Mesenchymal stem cell (in vitro differentiated cells and primary cell): Measurements from ENCODE around the gene TSPAN32.

Source experiments
- DNase-seq: peaks from one replicate; pipeline ENCODE4 v3.0.0-alpha.2; 2013
- H2AFZ ChIP-seq: one replicate; pipeline ENCODE4 v1.6.1; 2013; ENCODE audit warnings: low read depth, mild to moderate bottlenecking, control low read depth, inconsistent platforms, low read length, moderate library complexity
- H2AK5ac ChIP-seq: 2 replicates; pipeline ENCODE4 v1.6.1; 2013; ENCODE audit warnings: low read length, moderate library complexity, mild to moderate bottlenecking, inconsistent platforms; ENCODE audit not compliant: severe bottlenecking
- H2BK120ac ChIP-seq: one replicate; pipeline ENCODE4 v1.6.1; 2013; ENCODE audit warnings: low read depth, mild to moderate bottlenecking, inconsistent platforms, low read length, moderate library complexity
- H2BK12ac ChIP-seq, 2 experiments: one replicate each; pipeline ENCODE4 v1.6.1; 2013; ENCODE audit warnings: inconsistent platforms in 2 of 2, low read length in 2 of 2, mild to moderate bottlenecking in 2 of 2, moderate library complexity in 2 of 2, control low read depth in 1 of 2
- H2BK15ac ChIP-seq: one replicate; pipeline ENCODE4 v1.6.1; 2013; ENCODE audit warnings: mild to moderate bottlenecking, low read depth, inconsistent platforms; ENCODE audit not compliant: poor library complexity, severe bottlenecking
- H2BK5ac ChIP-seq: 2 replicates; pipeline ENCODE4 v1.6.1; 2013; ENCODE audit warnings: low read depth, mild to moderate bottlenecking, low read length, control low read depth, inconsistent platforms; ENCODE audit not compliant: poor library complexity, severe bottlenecking
- H3K14ac ChIP-seq, 2 experiments: one replicate each; pipeline ENCODE4 v1.6.1; 2013; ENCODE audit warnings: inconsistent platforms in 2 of 2, low read length in 2 of 2, control low read depth in 1 of 2, mild to moderate bottlenecking in 1 of 2, moderate library complexity in 1 of 2
- H3K18ac ChIP-seq, 2 experiments: one replicate each; pipeline ENCODE4 v1.6.1; 2013; ENCODE audit warnings: inconsistent platforms in 2 of 2, low read length in 2 of 2, control low read depth in 1 of 2, low read depth in 1 of 2, mild to moderate bottlenecking in 1 of 2
- H3K23ac ChIP-seq, 2 experiments: one replicate each; pipeline ENCODE4 v1.6.1; 2013; ENCODE audit warnings: inconsistent platforms in 2 of 2, low read length in 2 of 2, mild to moderate bottlenecking in 2 of 2, moderate library complexity in 2 of 2, control low read depth in 1 of 2
- H3K27ac ChIP-seq: 2 replicates; pipeline ENCODE4 v1.5.1; 2013; ENCODE audit warnings: mild to moderate bottlenecking, moderate library complexity, low read length, control low read depth, inconsistent platforms; ENCODE audit not compliant: poor library complexity, severe bottlenecking
- H3K27me3 ChIP-seq, 2 experiments: 2 replicates each; pipeline versions ENCODE4 v1.6.1 to v1.7.0; 2013; ENCODE audit warnings: low read length in 2 of 2, mild to moderate bottlenecking in 2 of 2, moderate library complexity in 2 of 2, control low read depth in 1 of 2, inconsistent platforms in 1 of 2; ENCODE audit not compliant: control insufficient read depth in 1 of 2, insufficient read depth in 1 of 2
- H3K36me3 ChIP-seq, 2 experiments: 2 replicates each; pipeline versions ENCODE4 v1.6.1 to v1.7.0; 2013; ENCODE audit warnings: low read length in 2 of 2, control low read depth in 1 of 2, inconsistent platforms in 1 of 2, low read depth in 1 of 2, mild to moderate bottlenecking in 1 of 2; ENCODE audit not compliant: insufficient read depth in 2 of 2, control insufficient read depth in 1 of 2
- H3K4ac ChIP-seq, 2 experiments: one replicate each; pipeline ENCODE4 v1.6.1; 2013; ENCODE audit warnings: inconsistent platforms in 2 of 2, low read length in 2 of 2, mild to moderate bottlenecking in 2 of 2, moderate library complexity in 2 of 2, control low read depth in 1 of 2, low read depth in 1 of 2
- H3K4me1 ChIP-seq: 2 replicates; pipeline ENCODE4 v1.6.1; 2013; ENCODE audit warnings: low read depth, low read length, control low read depth; ENCODE audit not compliant: control insufficient read depth, insufficient read depth
- H3K4me2 ChIP-seq: 2 replicates; pipeline ENCODE4 v1.6.1; 2013; ENCODE audit warnings: low read length, mild to moderate bottlenecking, inconsistent platforms; ENCODE audit not compliant: poor library complexity, severe bottlenecking
- H3K4me3 ChIP-seq, 2 experiments: 2 replicates each; pipeline versions ENCODE4 v1.5.1 to v1.7.0; 2013; ENCODE audit warnings: low read length in 2 of 2, mild to moderate bottlenecking in 2 of 2, control low read depth in 1 of 2, low read depth in 1 of 2; ENCODE audit not compliant: insufficient read depth in 1 of 2
- H3K79me1 ChIP-seq: replicated peaks from 2 replicates; pipeline ENCODE4 v1.6.1; 2013; ENCODE audit warnings: mild to moderate bottlenecking, control low read depth, low read length, inconsistent platforms; ENCODE audit not compliant: poor library complexity, severe bottlenecking
- H3K9ac ChIP-seq: 2 replicates; pipeline ENCODE4 v1.7.0; 2013; ENCODE audit warnings: mild to moderate bottlenecking, low read length, moderate library complexity
- H3K9me3 ChIP-seq: 2 replicates; pipeline ENCODE4 v1.7.0; 2013; ENCODE audit warnings: mild to moderate bottlenecking, low read length; ENCODE audit not compliant: control insufficient read depth
- H4K8ac ChIP-seq: one replicate; pipeline ENCODE4 v1.6.1; 2013; ENCODE audit warnings: inconsistent platforms, mild to moderate bottlenecking, low read length, moderate library complexity
- H4K91ac ChIP-seq: one replicate; pipeline ENCODE4 v1.6.1; 2013; ENCODE audit warnings: mild to moderate bottlenecking, low read length, inconsistent platforms
- WGBS: methylation state at CpG from one replicate; pipeline ENCODE4 v1.1.7; 2013; ENCODE audit warnings: mixed read lengths; 5-methylcytosine and 5-hydroxymethylcytosine counted together

TSPAN32 gene

GRCh38 chr11:2325123-2325522, 23.3 kb downstream of the TSPAN32 start:
- Histone ChIP-seq H2AFZ (no peak overlapping the region), H3K4me2 (no peak overlapping the region), H2BK12ac (no peak overlapping the region), H3K27ac (no peak overlapping the region), H3K9ac (no peak overlapping the region), H2BK5ac (no peak overlapping the region), H2AK5ac (no peak overlapping the region), H4K91ac (no peak overlapping the region), H3K4me3 (no peak overlapping the region), H3K14ac (no peak overlapping the region), H3K18ac (no peak overlapping the region), H3K79me1 (no peaks in the 10 kb centered on the region), H2BK15ac (no peak overlapping the region), H3K23ac (no peak overlapping the region), H2BK120ac (no peak overlapping the region), H3K4me1 (no peaks in the 10 kb centered on the region), H3K9me3 (peaks cover 6% of the 10 kb centered on the region), H3K27me3 (peaks cover 0 to 7% of the 10 kb centered on the region in 2 experiments), H4K8ac (no peak overlapping the region), H3K4ac (no peak overlapping the region), H3K36me3 (no peaks in the 10 kb centered on the region)
- no peak for DNase-seq
- 73% methylated on average over 3 of the region's 4 CpGs for WGBS

GRCh38 chr11:2325719-2326118, 23.9 kb downstream of the TSPAN32 start:
- H3K79me1 ChIP-seq: no peaks in the 10 kb centered on the region
- H3K4me3 ChIP-seq: no peak overlapping the region
- 89% methylated on average over 1 of the region's 2 CpGs for WGBS
- H2AFZ ChIP-seq: no peak overlapping the region
- H2BK12ac ChIP-seq: no peak overlapping the region
- peaks cover 0 to 7% of the 10 kb centered on the region in 2 experiments for H3K27me3 ChIP-seq
- H3K18ac ChIP-seq: no peak overlapping the region
- no peak overlapping the region for H2BK15ac ChIP-seq
- H3K9me3 ChIP-seq: peaks cover 7% of the 10 kb centered on the region
- H2BK5ac ChIP-seq: no peak overlapping the region
- H4K91ac ChIP-seq: no peak overlapping the region
- no peak overlapping the region for H3K27ac ChIP-seq
- no peaks in the 10 kb centered on the region for H3K4me1 ChIP-seq
- no peak overlapping the region for H3K4ac ChIP-seq
- no peak overlapping the region for H2AK5ac ChIP-seq
- DNase-seq: no peak
- H3K4me2 ChIP-seq: no peak overlapping the region
- H3K14ac ChIP-seq: no peak overlapping the region
- H3K9ac ChIP-seq: no peak overlapping the region
- no peak overlapping the region for H3K23ac ChIP-seq
- H4K8ac ChIP-seq: no peak overlapping the region
- H3K36me3 ChIP-seq: no peaks in the 10 kb centered on the region
- H2BK120ac ChIP-seq: no peak overlapping the region

GRCh38 chr11:2327032-2327431, 25.2 kb downstream of the TSPAN32 start:
- no peak overlapping the region for H3K4ac ChIP-seq
- H3K4me1 ChIP-seq: no peaks in the 10 kb centered on the region
- no peaks in the 10 kb centered on the region for H3K27me3 ChIP-seq
- no peak overlapping the region for H2BK5ac ChIP-seq
- no peak overlapping the region for H2AK5ac ChIP-seq
- peak overlapping the region; percentile 7 for H4K91ac ChIP-seq
- H2BK120ac ChIP-seq: no peak overlapping the region
- H3K18ac ChIP-seq: no peak overlapping the region
- no peak overlapping the region for H3K14ac ChIP-seq
- no peak overlapping the region for H4K8ac ChIP-seq
- H3K79me1 ChIP-seq: no peaks in the 10 kb centered on the region
- H3K23ac ChIP-seq: no peak overlapping the region
- H2BK15ac ChIP-seq: no peak overlapping the region
- H2BK12ac ChIP-seq: no peak overlapping the region
- no peak overlapping the region for H3K27ac ChIP-seq
- WGBS: 86% methylated on average over 11 of the region's 11 CpGs
- H3K4me2 ChIP-seq: no peak overlapping the region
- no peaks in the 10 kb centered on the region for H3K36me3 ChIP-seq
- no peak overlapping the region for H3K4me3 ChIP-seq
- no peak overlapping the region for H3K9ac ChIP-seq
- H2AFZ ChIP-seq: no peak overlapping the region
- peaks cover 12% of the 10 kb centered on the region for H3K9me3 ChIP-seq
- DNase-seq: no peak

- no peaks in the 10 kb centered on the region for H3K36me3 ChIP-seq
- H2BK12ac ChIP-seq: no peak overlapping the region
- no peak overlapping the region for H2BK120ac ChIP-seq
- no peak overlapping the region for H3K9ac ChIP-seq
- 86% methylated on average over 11 of the region's 11 CpGs for WGBS
- H4K91ac ChIP-seq: no peak overlapping the region
- no peak overlapping the region for H3K18ac ChIP-seq
- no peak overlapping the region for H2AK5ac ChIP-seq
- no peak overlapping the region for H3K14ac ChIP-seq
- H3K79me1 ChIP-seq: no peaks in the 10 kb centered on the region
- no peak overlapping the region for H2AFZ ChIP-seq
- no peak overlapping the region for H3K27ac ChIP-seq
- H2BK15ac ChIP-seq: no peak overlapping the region
- DNase-seq: no peak
- H3K23ac ChIP-seq: no peak overlapping the region
- no peaks in the 10 kb centered on the region for H3K27me3 ChIP-seq
- no peak overlapping the region for H3K4me2 ChIP-seq
- no peak overlapping the region for H4K8ac ChIP-seq
- no peak overlapping the region for H3K4ac ChIP-seq
- no peak overlapping the region for H2BK5ac ChIP-seq
- H3K4me3 ChIP-seq: no peak overlapping the region
- no peaks in the 10 kb centered on the region for H3K4me1 ChIP-seq
- H3K9me3 ChIP-seq: peaks cover 9% of the 10 kb centered on the region
These were observed 26.2 kb downstream of the TSPAN32 start for GRCh38 chr11:2328021-2328420.
